Trophoblast cell (in vitro differentiated cells and primary cell): ENCODE measurements around the gene RALGAPB.

Source experiments
- DNase-seq, 2 donors: peaks; one replicate each; pipeline ENCODE4 v3.0.0-alpha.2; 2016
- H2AFZ ChIP-seq: 2 replicates; pipeline ENCODE4 v1.6.1; 2013; ENCODE audit warnings: low read length, moderate library complexity, mild to moderate bottlenecking; ENCODE audit not compliant: insufficient read depth, poor library complexity
- H2AK5ac ChIP-seq: 2 replicates; pipeline ENCODE4 v1.6.1; 2013; ENCODE audit warnings: mild to moderate bottlenecking, low read length
- H2BK120ac ChIP-seq: 2 replicates; pipeline ENCODE4 v1.6.1; 2013; ENCODE audit warnings: low read length, mild to moderate bottlenecking, moderate library complexity; ENCODE audit not compliant: insufficient read depth, poor library complexity
- H2BK12ac ChIP-seq: 2 replicates; pipeline ENCODE4 v1.6.1; 2013; ENCODE audit warnings: mild to moderate bottlenecking, low read length, moderate library complexity
- H2BK5ac ChIP-seq: 2 replicates; pipeline ENCODE4 v1.6.1; 2013; ENCODE audit warnings: low read length, low read depth, moderate library complexity, mild to moderate bottlenecking; ENCODE audit not compliant: poor library complexity
- H3K14ac ChIP-seq: 2 replicates; pipeline ENCODE4 v1.6.1; 2013; ENCODE audit warnings: mild to moderate bottlenecking, low read length
- H3K18ac ChIP-seq: 2 replicates; pipeline ENCODE4 v1.6.1; 2013; ENCODE audit warnings: mild to moderate bottlenecking, low read length
- H3K23ac ChIP-seq: 2 replicates; pipeline ENCODE4 v1.6.1; 2013; ENCODE audit warnings: low read length
- H3K27ac ChIP-seq: 2 replicates; pipeline ENCODE4 v1.5.1; 2013; ENCODE audit warnings: low read depth, mild to moderate bottlenecking, inconsistent platforms, low read length, moderate library complexity
- H3K27me3 ChIP-seq: 2 replicates; pipeline ENCODE4 v1.6.1; 2013; ENCODE audit warnings: inconsistent platforms, mild to moderate bottlenecking, low read length, moderate library complexity; ENCODE audit not compliant: insufficient read depth
- H3K36me3 ChIP-seq, 2 experiments: 1 replicate in 1 of 2; 2 replicates in 1 of 2; pipeline ENCODE4 v1.6.1; 2013; ENCODE audit warnings: low read length in 2 of 2, mild to moderate bottlenecking in 2 of 2, moderate library complexity in 1 of 2; ENCODE audit not compliant: insufficient read depth in 2 of 2, control insufficient read depth in 1 of 2
- H3K4ac ChIP-seq: 2 replicates; pipeline ENCODE4 v1.6.1; 2013; ENCODE audit warnings: low read depth, mild to moderate bottlenecking, low read length, moderate library complexity
- H3K4me1 ChIP-seq, 2 experiments: 1 replicate in 1 of 2; 2 replicates in 1 of 2; pipeline ENCODE4 v1.6.1; 2013; ENCODE audit warnings: low read length in 2 of 2, mild to moderate bottlenecking in 2 of 2, moderate library complexity in 1 of 2; ENCODE audit not compliant: insufficient read depth in 2 of 2, control insufficient read depth in 1 of 2
- H3K4me2 ChIP-seq: 2 replicates; pipeline ENCODE4 v1.6.1; 2013; ENCODE audit warnings: inconsistent platforms, mild to moderate bottlenecking, low read length, moderate library complexity
- H3K4me3 ChIP-seq: 2 replicates; pipeline ENCODE4 v1.5.1; 2013; ENCODE audit warnings: mild to moderate bottlenecking, low read depth, low read length, inconsistent platforms
- H3K79me1 ChIP-seq: one replicate; pipeline ENCODE4 v1.6.1; 2013; ENCODE audit warnings: low read length
- H3K79me2 ChIP-seq: 2 replicates; pipeline ENCODE4 v1.6.1; 2013; ENCODE audit warnings: low read length, mild to moderate bottlenecking; ENCODE audit not compliant: control insufficient read depth, insufficient read depth, poor library complexity
- H3K9ac ChIP-seq: 2 replicates; pipeline ENCODE4 v1.6.1; 2013; ENCODE audit warnings: mild to moderate bottlenecking, low read length
- H3K9me3 ChIP-seq: 2 replicates; pipeline ENCODE4 v1.6.1; 2013; ENCODE audit warnings: low read depth, mild to moderate bottlenecking, control low read depth, inconsistent platforms, low read length; ENCODE audit not compliant: insufficient read depth
- H4K12ac ChIP-seq: 2 replicates; pipeline ENCODE4 v1.6.1; 2013; ENCODE audit warnings: low read depth, mild to moderate bottlenecking, low read length, moderate library complexity
- H4K8ac ChIP-seq: 2 replicates; pipeline ENCODE4 v1.6.1; 2013; ENCODE audit warnings: low read depth, mild to moderate bottlenecking, low read length, moderate library complexity
- H4K91ac ChIP-seq: one replicate; pipeline ENCODE4 v1.6.1; 2013; ENCODE audit warnings: low read depth, mild to moderate bottlenecking, low read length, moderate library complexity
- WGBS: extraction: QIAGEN DNeasy Blood & Tissue Kit; methylation state at CpG from one replicate; pipeline ENCODE4 v1.1.7; 2013; ENCODE audit warnings: missing lambda C conversion rate; ENCODE audit not compliant: insufficient read length, insufficient coverage; ENCODE audit errors: extremely low coverage; 5-methylcytosine and 5-hydroxymethylcytosine counted together

The RALGAPB gene

GRCh38 chr20:38441916-38442315 lies 30.7 kb upstream of the RALGAPB start:
- no peak overlapping the region for H4K91ac ChIP-seq
- H2BK120ac ChIP-seq = no peak overlapping the region
- peaks cover 3% of the 10 kb centered on the region for H3K9me3 ChIP-seq
- no peak overlapping the region for H4K8ac ChIP-seq
- WGBS = no CpG with 5 or more reads among the region's 9 CpGs
- H3K4me2 ChIP-seq = no peak overlapping the region
- H2AK5ac ChIP-seq = no peak overlapping the region
- peaks cover 4% of the 10 kb centered on the region for H3K79me2 ChIP-seq
- no peak overlapping the region for H2AFZ ChIP-seq
- no peak overlapping the region for H3K9ac ChIP-seq
- H3K18ac ChIP-seq = no peak overlapping the region
- no peak overlapping the region for H3K23ac ChIP-seq
- DNase-seq = no peak
- H2BK12ac ChIP-seq = no peak overlapping the region
- no peak overlapping the region for H3K27ac ChIP-seq
- H3K4me3 ChIP-seq = no peak overlapping the region
- H3K14ac ChIP-seq = no peak overlapping the region
- no peak overlapping the region for H3K4ac ChIP-seq
- no peaks in the 10 kb centered on the region for H3K36me3 ChIP-seq
- H2BK5ac ChIP-seq = no peak overlapping the region
- H3K79me1 ChIP-seq = peaks cover 4% of the 10 kb centered on the region
- H3K27me3 ChIP-seq = no peaks in the 10 kb centered on the region
- H4K12ac ChIP-seq = no peak overlapping the region
- peaks cover under 1% of the 10 kb centered on the region in 2 experiments for H3K4me1 ChIP-seq

GRCh38 chr20:38445381-38445796 lies 27.3 kb upstream of the RALGAPB start:
- Histone ChIP-seq H3K4me1 (peaks cover 9% of the 10 kb centered on the region in 2 experiments), H4K12ac (no peak overlapping the region), H4K91ac (no peak overlapping the region), H3K4me3 (no peak overlapping the region), H3K79me2 (peaks cover 6% of the 10 kb centered on the region), H3K14ac (no peak overlapping the region), H3K23ac (no peak overlapping the region), H3K4me2 (no peak overlapping the region), H3K79me1 (peaks cover 4% of the 10 kb centered on the region), H2BK12ac (no peak overlapping the region), H4K8ac (no peak overlapping the region), H2BK5ac (no peak overlapping the region), H3K9me3 (peaks cover 3% of the 10 kb centered on the region), H2BK120ac (no peak overlapping the region), H3K27ac (no peak overlapping the region), H2AFZ (no peak overlapping the region), H3K9ac (no peak overlapping the region), H3K27me3 (no peaks in the 10 kb centered on the region), H3K4ac (no peak overlapping the region), H3K36me3 (peaks cover 13% of the 10 kb centered on the region in 2 experiments), H2AK5ac (no peak overlapping the region), H3K18ac (no peak overlapping the region)
- WGBS = no CpG with 5 or more reads among the region's 3 CpGs
- DNase-seq = no peak

- H3K79me1 ChIP-seq = peaks cover 4% of the 10 kb centered on the region
- no peak overlapping the region for H3K14ac ChIP-seq
- no peak overlapping the region for H3K23ac ChIP-seq
- H3K9ac ChIP-seq = no peak overlapping the region
- no peaks in the 10 kb centered on the region for H3K27me3 ChIP-seq
- no peak for DNase-seq
- WGBS = no CpG with 5 or more reads among the region's 6 CpGs
- no peak overlapping the region for H2BK12ac ChIP-seq
- H3K4me1 ChIP-seq = peaks cover 9% of the 10 kb centered on the region in 2 experiments
- no peak overlapping the region for H3K4ac ChIP-seq
- H3K18ac ChIP-seq = no peak overlapping the region
- H4K8ac ChIP-seq = no peak overlapping the region
- no peak overlapping the region for H2AK5ac ChIP-seq
- no peak overlapping the region for H4K12ac ChIP-seq
- no peak overlapping the region for H2BK120ac ChIP-seq
- peaks cover 6% of the 10 kb centered on the region for H3K79me2 ChIP-seq
- H3K9me3 ChIP-seq = no peaks in the 10 kb centered on the region
- no peak overlapping the region for H2BK5ac ChIP-seq
- no peak overlapping the region for H3K27ac ChIP-seq
- H3K36me3 ChIP-seq = peaks cover 16 to 19% of the 10 kb centered on the region in 2 experiments
- H3K4me3 ChIP-seq = no peak overlapping the region
- H2AFZ ChIP-seq = peak overlapping the region; percentile 60
- no peak overlapping the region for H3K4me2 ChIP-seq
- no peak overlapping the region for H4K91ac ChIP-seq
Observed at GRCh38 chr20:38445901-38446425, 26.7 kb upstream of the RALGAPB start.

- Histone ChIP-seq H2BK5ac (peak overlapping the region; percentile 81), H4K91ac (peak overlapping the region; percentile 95), H3K23ac (no peak overlapping the region), H3K4me1 (peaks cover 9% of the 10 kb centered on the region in 2 experiments), H2AFZ (peak overlapping the region; percentile 82), H2BK12ac (no peak overlapping the region), H3K18ac (peak overlapping the region; percentile 89), H3K4me3 (peak overlapping the region; percentile 85), H3K4me2 (peak overlapping the region; percentile 83), H3K27me3 (no peaks in the 10 kb centered on the region), H3K4ac (peak overlapping the region; percentile 97), H4K8ac (peak overlapping the region; percentile 100), H2AK5ac (peak overlapping the region; percentile 47), H3K79me1 (peaks cover 4% of the 10 kb centered on the region), H3K9me3 (no peaks in the 10 kb centered on the region), H4K12ac (peak overlapping the region; percentile 86), H2BK120ac (peak overlapping the region; percentile 54), H3K27ac (no peak overlapping the region), H3K9ac (peak overlapping the region; percentile 97), H3K14ac (peak overlapping the region; percentile 89), H3K79me2 (peaks cover 6% of the 10 kb centered on the region), H3K36me3 (peaks cover 16 to 19% of the 10 kb centered on the region in 2 experiments)
- peak; percentile 92 to 98 for DNase-seq
- no CpG with 5 or more reads among the region's 56 CpGs for WGBS
Observed at GRCh38 chr20:38446441-38447209, 26.0 kb upstream of the RALGAPB start.
